Stomach (tissue), 9 donors: Measurements from ENCODE around the gene NELL1. TPM values are rescaled to one million over a fixed set of nuclear protein-coding genes. Genes with fewer than 3 reads are reported as not detected.

Experiments
- DNase-seq, 2 donors: peaks; one replicate each; pipeline versions ENCODE4 v3.0.0 to v3.0.0-alpha.2; 2013 to 2019
- H3K27ac ChIP-seq, 5 donors: fragments of 200-600 bp in 4 of 5; sonication (generic) in 4 of 5; one replicate each; pipeline ENCODE4 v1.5.1; 2013 to 2019; ENCODE audit warnings: mild to moderate bottlenecking in 1 of 5, moderate library complexity in 1 of 5
- H3K27me3 ChIP-seq, 3 donors: fragments of 200-600 bp; sonication (generic); one replicate each; pipeline ENCODE4 v1.5.1; 2017 to 2019; ENCODE audit warnings: mixed run types in 1 of 3
- H3K36me3 ChIP-seq, 4 donors: fragments of 200-600 bp; sonication (generic); 1 replicate in 3 of 4; 2 replicates in 1 of 4; pipeline ENCODE4 v1.5.1; 2016 to 2019
- H3K4me1 ChIP-seq, 4 donors: fragments of 200-600 bp; sonication (generic); one replicate each; pipeline ENCODE4 v1.5.1; 2016 to 2019
- H3K4me3 ChIP-seq, 4 donors: fragments of 200-600 bp; sonication (generic) in 3 of 4; one replicate each; pipeline ENCODE4 v1.5.1; 2016 to 2019; ENCODE audit warnings: mild to moderate bottlenecking in 1 of 4
- H3K9me3 ChIP-seq, 4 donors: fragments of 200-600 bp; sonication (generic); one replicate each; pipeline ENCODE4 v1.5.1; 2016 to 2019
- EP300 ChIP-seq: sonication (generic); formaldehyde crosslinking; IDR thresholded peaks from one replicate; pipeline ENCODE4 v1.6.1; 2017; ENCODE audit warnings: antibody characterized with exemption
- POLR2A ChIP-seq, 4 donors: fragments of 450-650 bp; IDR thresholded peaks; one replicate each; pipeline ENCODE4 v1.6.1; 2016; ENCODE audit warnings: antibody characterized with exemption in 4 of 4, control low read depth in 2 of 4, mild to moderate bottlenecking in 1 of 4, moderate library complexity in 1 of 4
- POLR2AphosphoS5 ChIP-seq, 3 donors: sonication (generic); formaldehyde crosslinking; IDR thresholded peaks; one replicate each; pipeline ENCODE4 v1.6.1; 2016; ENCODE audit warnings: antibody characterized with exemption in 3 of 3
- WGBS, 5 donors: extraction: QIAGEN DNeasy Blood & Tissue Kit in 3 of 5; methylation state at CpG; one replicate each; pipeline versions ENCODE4 v1.1.5 to v1.1.7; 2013 to 2018; 5-methylcytosine and 5-hydroxymethylcytosine counted together
- intact Hi-C: fragments of 100-400 bp; cut with DNase I; formaldehyde crosslinking; loops from one replicate; pipeline ENCODE4 v1.15.1; 2023; ENCODE audit warnings: low total_unique reads
- polyA plus RNA-seq, 3 donors: library from polyadenylated mRNA; stranded (reverse); fragments of 200-250 nt; gene quantifications; one replicate each; pipeline ENCODE4 v1.2.3, GENCODE V29; 2013
- total RNA-seq, 5 donors: library from RNA; depleted of rRNA; stranded (reverse); fragments of >200 nt; gene quantifications; one replicate each; pipeline versions ENCODE4 v1.1.0 to v1.2.3, GENCODE V29; 2014 to 2016
- TF ChIP-seq, protein P1 (sequence below), 7 experiments: fragments of 450-650 bp in 4 of 7; fragments of 200-600 bp in 3 of 7; sonication (generic) in 3 of 7; IDR thresholded peaks; one replicate each; pipeline ENCODE4 v1.5.1; 2016 to 2019; ENCODE audit warnings: antibody characterized with exemption in 7 of 7, control low read depth in 2 of 7, mild to moderate bottlenecking in 1 of 7
- donor health status: healthy with polysubstance abuse.
- donor health status: Bipolar disorder and iron deficiency.
- donor health status: healthy.

The NELL1 gene
- total and polyA plus RNA-seq, 8 donors: 0.05 to 15.4 (median 2.7) TPM; not detected in 5

DNA sequence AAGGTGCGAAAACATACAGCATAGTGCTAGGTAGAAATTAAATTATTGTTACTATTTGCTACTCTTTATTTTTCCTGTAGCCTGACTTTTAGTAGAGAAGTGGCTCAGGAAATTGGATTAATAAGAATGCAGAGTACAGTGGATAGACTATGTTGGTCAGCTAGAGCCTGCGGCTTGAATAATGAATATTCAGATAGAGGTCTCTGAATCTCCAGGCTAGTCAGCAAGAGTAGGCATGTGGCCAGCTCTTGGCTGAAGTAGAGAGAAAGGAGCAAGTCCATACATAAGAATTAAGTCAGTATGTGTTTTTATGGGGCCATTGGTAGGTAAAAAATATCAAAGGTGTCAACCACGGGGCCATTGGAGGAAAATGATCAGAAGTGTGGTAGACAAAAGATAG is 413.5 kb downstream of the NELL1 start:
- Histone ChIP-seq H3K9me3 (no peaks in the 10 kb centered on the region), H3K27me3 (no peaks in the 10 kb centered on the region), H3K27ac (no peak overlapping the region), H3K36me3 (no peaks in the 10 kb centered on the region), H3K4me1 (no peaks in the 10 kb centered on the region), H3K4me3 (no peak overlapping the region)
- intact Hi-C loops: no loop called here
- WGBS, 5 donors: 85 to 95% (median 86%) methylated on average over 3 of the region's 3 CpGs
- TF ChIP-seq EP300 (no peak), POLR2AphosphoS5 (IDR thresholded peaks at IDR 0.05) (no peak), POLR2A (IDR thresholded peaks at IDR 0.05) (no peak)
- TF ChIP-seq, protein P1, sequence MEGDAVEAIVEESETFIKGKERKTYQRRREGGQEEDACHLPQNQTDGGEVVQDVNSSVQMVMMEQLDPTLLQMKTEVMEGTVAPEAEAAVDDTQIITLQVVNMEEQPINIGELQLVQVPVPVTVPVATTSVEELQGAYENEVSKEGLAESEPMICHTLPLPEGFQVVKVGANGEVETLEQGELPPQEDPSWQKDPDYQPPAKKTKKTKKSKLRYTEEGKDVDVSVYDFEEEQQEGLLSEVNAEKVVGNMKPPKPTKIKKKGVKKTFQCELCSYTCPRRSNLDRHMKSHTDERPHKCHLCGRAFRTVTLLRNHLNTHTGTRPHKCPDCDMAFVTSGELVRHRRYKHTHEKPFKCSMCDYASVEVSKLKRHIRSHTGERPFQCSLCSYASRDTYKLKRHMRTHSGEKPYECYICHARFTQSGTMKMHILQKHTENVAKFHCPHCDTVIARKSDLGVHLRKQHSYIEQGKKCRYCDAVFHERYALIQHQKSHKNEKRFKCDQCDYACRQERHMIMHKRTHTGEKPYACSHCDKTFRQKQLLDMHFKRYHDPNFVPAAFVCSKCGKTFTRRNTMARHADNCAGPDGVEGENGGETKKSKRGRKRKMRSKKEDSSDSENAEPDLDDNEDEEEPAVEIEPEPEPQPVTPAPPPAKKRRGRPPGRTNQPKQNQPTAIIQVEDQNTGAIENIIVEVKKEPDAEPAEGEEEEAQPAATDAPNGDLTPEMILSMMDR (IDR thresholded peaks at IDR 0.05): no peak
- DNase-seq: no peak

DNA sequence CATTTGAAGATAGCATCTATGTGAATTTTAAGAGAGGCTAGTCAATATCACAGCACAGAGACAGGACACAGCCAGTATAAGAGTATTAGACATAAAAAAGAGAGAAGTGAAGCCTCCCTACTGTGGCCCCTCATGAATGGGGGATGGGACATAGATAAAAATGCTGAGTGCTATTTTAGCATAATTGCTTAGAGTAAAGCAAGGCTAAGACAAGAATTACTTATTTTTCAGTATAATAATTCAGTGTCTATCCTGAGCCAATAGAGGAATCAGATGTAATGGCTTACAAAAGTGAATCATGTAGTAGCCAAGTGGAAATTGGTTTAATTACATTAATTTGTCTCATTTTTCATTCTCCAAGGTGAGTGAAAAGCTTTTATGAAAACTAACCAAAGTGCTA is 419.5 kb downstream of the NELL1 start:
- Histone ChIP-seq H3K36me3 (no peaks in the 10 kb centered on the region), H3K27ac (no peak overlapping the region), H3K9me3 (peaks cover 0 to 7% (median 0%) of the 10 kb centered on the region in 4 donors), H3K4me3 (no peak overlapping the region), H3K4me1 (no peaks in the 10 kb centered on the region), H3K27me3 (no peaks in the 10 kb centered on the region)
- TF ChIP-seq EP300 (no peak), POLR2A (IDR thresholded peaks at IDR 0.05) (no peak), POLR2AphosphoS5 (IDR thresholded peaks at IDR 0.05) (no peak)
- TF ChIP-seq, protein P1 (IDR thresholded peaks at IDR 0.05): no peak
- DNase-seq: no peak
- intact Hi-C loops: no loop called here

DNA sequence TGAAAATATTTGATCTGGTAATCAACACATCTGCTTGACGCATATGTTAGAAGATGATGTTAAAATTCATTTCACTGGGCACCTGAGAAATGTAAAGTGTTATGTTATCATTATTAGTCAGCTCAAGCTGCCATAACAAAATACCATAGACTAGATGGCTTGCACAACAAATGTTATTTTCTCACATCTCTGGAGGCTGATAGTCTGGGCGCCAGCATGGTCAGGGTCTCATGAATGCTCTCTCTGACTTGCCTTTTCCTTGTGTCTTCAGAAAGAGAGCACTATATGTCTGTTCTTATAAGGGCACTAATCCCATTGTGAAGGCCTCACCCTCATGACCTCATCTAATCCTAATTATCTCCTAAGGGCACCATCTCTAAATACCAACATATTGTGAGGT is 435.3 kb downstream of the NELL1 start:
- intact Hi-C loops: no loop called here
- Histone ChIP-seq H3K4me3 (no peak overlapping the region), H3K4me1 (no peaks in the 10 kb centered on the region), H3K9me3 (peaks cover 0 to 15% (median 7%) of the 10 kb centered on the region in 4 donors), H3K27ac (no peak overlapping the region), H3K36me3 (no peaks in the 10 kb centered on the region), H3K27me3 (no peaks in the 10 kb centered on the region)
- 89 to 95% (median 92%) methylated on average over 2 of the region's 2 CpGs for WGBS, 5 donors
- no peak for DNase-seq
- TF ChIP-seq, protein P1 (IDR thresholded peaks at IDR 0.05): no peak
- TF ChIP-seq POLR2AphosphoS5 (IDR thresholded peaks at IDR 0.05) (no peak), POLR2A (IDR thresholded peaks at IDR 0.05) (no peak), EP300 (no peak)

DNA sequence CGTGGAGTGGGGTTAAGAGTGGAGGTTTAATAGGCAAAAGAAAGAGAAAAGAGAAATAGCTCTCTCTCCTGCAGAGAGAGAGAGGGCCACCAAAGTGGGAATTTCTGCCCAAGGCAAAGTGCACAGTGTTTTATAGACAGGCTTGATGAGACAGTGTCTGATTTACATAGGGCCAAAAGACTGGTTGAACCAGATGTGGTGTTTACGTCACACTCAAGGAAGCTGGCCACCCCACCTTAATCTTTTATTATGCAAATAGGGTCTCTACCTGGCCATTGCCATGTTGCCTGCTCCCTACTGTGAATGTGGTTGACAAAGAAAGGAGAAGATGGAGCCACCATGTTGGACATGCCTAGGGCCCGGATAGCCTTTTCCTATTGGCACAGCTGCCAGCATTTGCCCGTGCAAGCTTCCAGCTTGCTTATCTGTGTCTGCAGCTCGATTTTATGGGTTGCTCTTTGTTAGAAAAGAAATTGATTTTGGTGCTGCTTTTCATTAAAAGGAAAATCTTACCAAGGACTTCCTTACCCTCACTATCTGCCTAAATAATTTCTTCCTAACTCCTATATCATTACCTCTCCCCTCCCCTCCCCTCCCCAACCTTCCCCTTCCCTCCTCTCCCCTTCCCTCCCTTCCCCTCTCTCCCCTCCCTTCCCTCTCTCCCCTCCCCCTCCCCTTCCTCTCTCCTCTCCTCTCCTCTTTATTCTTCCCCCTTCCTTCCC is 436.0 kb downstream of the NELL1 start:
- no peaks in the 10 kb centered on the region for H3K36me3 ChIP-seq
- H3K4me1 ChIP-seq: no peaks in the 10 kb centered on the region
- 56 to 65% (median 61%) methylated on average over 5 of the region's 5 CpGs for WGBS, 5 donors
- DNase-seq: no peak
- H3K27me3 ChIP-seq: no peaks in the 10 kb centered on the region
- H3K9me3 ChIP-seq: peaks cover 0 to 15% (median 7%) of the 10 kb centered on the region in 4 donors
- no peak for TF ChIP-seq EP300
- TF ChIP-seq POLR2AphosphoS5 (IDR thresholded peaks at IDR 0.05): no peak
- TF ChIP-seq, protein P1 (IDR thresholded peaks at IDR 0.05): no peak
- TF ChIP-seq POLR2A (IDR thresholded peaks at IDR 0.05): no peak
- intact Hi-C loops: no loop called here
- no peak overlapping the region for H3K4me3 ChIP-seq
- no peak overlapping the region for H3K27ac ChIP-seq
